GM10266 (cell line): ENCODE results near the gene RNF213.
A peak's percentile ranks its signal among the peaks of the same experiment; 100 is the strongest.

Source experiments
- DNase-seq: peaks from one replicate; pipeline ENCODE4 v3.0.0; 2012; ENCODE audit errors: extremely low spot score
- CTCF ChIP-seq: IDR thresholded peaks from 2 replicates; pipeline ENCODE4 v1.5.1; 2012; ENCODE audit warnings: mild to moderate bottlenecking, low read depth; ENCODE audit not compliant: control insufficient read depth, insufficient read depth; ENCODE audit errors: missing control alignments

The RNF213 gene

GRCh38 chr17:80246726-80247125 lies 13.9 kb upstream of the RNF213 start:
- no peak for TF ChIP-seq CTCF
- DNase-seq: no peak

GRCh38 chr17:80247561-80247960 lies 13.1 kb upstream of the RNF213 start:
- no peak for TF ChIP-seq CTCF
- no peak for DNase-seq

- no peak for DNase-seq
- no peak for TF ChIP-seq CTCF
Measured at GRCh38 chr17:80248001-80248893, 12.4 kb upstream of the RNF213 start.

- DNase-seq: no peak
- peak; percentile 12 for TF ChIP-seq CTCF
Measured at GRCh38 chr17:80248894-80249710, 11.6 kb upstream of the RNF213 start.

- no peak for TF ChIP-seq CTCF
- DNase-seq: no peak
Measured at GRCh38 chr17:80251966-80252365, 8.7 kb upstream of the RNF213 start.

- peak; percentile 75 for DNase-seq
- TF ChIP-seq CTCF: peak; percentile 63
Measured at GRCh38 chr17:80252871-80253270, 7.8 kb upstream of the RNF213 start.
